ENCODE measurements around the gene TRPM3.
"Not testable (repeated sequence)": the region's sequence is repeated elsewhere in the genome, so short reads cannot be mapped to it uniquely, and the experiment has no call there.

The TRPM3 gene

GRCh38 chr9:70749066-70749465 lies 372.4 kb downstream of the TRPM3 start:
- no peak for DNase-seq

GRCh38 chr9:70747261-70747718 lies 374.1 kb downstream of the TRPM3 start:
- DNase-seq = no peak

- DNase-seq = no peak
These were observed 374.7 kb downstream of the TRPM3 start for GRCh38 chr9:70746760-70747159.

- no peak for DNase-seq
These were observed 375.1 kb downstream of the TRPM3 start for GRCh38 chr9:70746316-70746715.

- not testable (repeated sequence) for DNase-seq
These were observed 396.6 kb downstream of the TRPM3 start for GRCh38 chr9:70724794-70725193.

- not testable (repeated sequence) for DNase-seq
These were observed 397.4 kb downstream of the TRPM3 start for GRCh38 chr9:70724025-70724424.

GRCh38 chr9:70706797-70707196 lies 414.6 kb downstream of the TRPM3 start:
- not testable (repeated sequence) for DNase-seq

- DNase-seq = no peak
These were observed 420.3 kb downstream of the TRPM3 start for GRCh38 chr9:70701163-70701562.

GRCh38 chr9:70696694-70697335 lies 424.6 kb downstream of the TRPM3 start:
- no peak for DNase-seq

GRCh38 chr9:70694758-70695157 lies 426.7 kb downstream of the TRPM3 start:
- no peak for DNase-seq

GRCh38 chr9:70693186-70693585 lies 428.2 kb downstream of the TRPM3 start:
- DNase-seq = no peak

- DNase-seq = no peak
These were observed 429.0 kb downstream of the TRPM3 start for GRCh38 chr9:70692431-70692830.

- DNase-seq = no peak
These were observed 432.7 kb downstream of the TRPM3 start for GRCh38 chr9:70688704-70689103.

GRCh38 chr9:70683841-70684240 lies 437.6 kb downstream of the TRPM3 start:
- no peak for DNase-seq

- DNase-seq = no peak
These were observed 439.1 kb downstream of the TRPM3 start for GRCh38 chr9:70682298-70682697.

GRCh38 chr9:70679845-70680244 lies 441.6 kb downstream of the TRPM3 start:
- DNase-seq = no peak

GRCh38 chr9:70678153-70678552 lies 443.3 kb downstream of the TRPM3 start:
- DNase-seq = no peak

- DNase-seq = no peak
These were observed 444.2 kb downstream of the TRPM3 start for GRCh38 chr9:70677055-70677735.

GRCh38 chr9:70675868-70676370 lies 445.5 kb downstream of the TRPM3 start:
- DNase-seq = no peak

GRCh38 chr9:70673844-70674243 lies 447.6 kb downstream of the TRPM3 start:
- DNase-seq = no peak

- no peak for DNase-seq
These were observed 449.2 kb downstream of the TRPM3 start for GRCh38 chr9:70672161-70672649.

GRCh38 chr9:70668751-70669150 lies 452.7 kb downstream of the TRPM3 start:
- no peak for DNase-seq

- no peak for DNase-seq
These were observed 462.7 kb downstream of the TRPM3 start for GRCh38 chr9:70658765-70659164.

GRCh38 chr9:70656281-70656680 lies 465.1 kb downstream of the TRPM3 start:
- no peak for DNase-seq
